Limb (tissue), 2 donors: ENCODE results near the gene PI4K2A.
A peak's percentile ranks its signal among the peaks of the same experiment; 100 is the strongest.
"Not testable (repeated sequence)": the region's sequence is repeated elsewhere in the genome, so short reads cannot be mapped to it uniquely, and the experiment has no call there.

Experiments used
- DNase-seq, 2 donors: peaks; one replicate each; pipeline ENCODE4 v3.0.0-alpha.2; 2016; ENCODE audit errors: extremely low spot score in 2 of 2

Gene PI4K2A

DNA sequence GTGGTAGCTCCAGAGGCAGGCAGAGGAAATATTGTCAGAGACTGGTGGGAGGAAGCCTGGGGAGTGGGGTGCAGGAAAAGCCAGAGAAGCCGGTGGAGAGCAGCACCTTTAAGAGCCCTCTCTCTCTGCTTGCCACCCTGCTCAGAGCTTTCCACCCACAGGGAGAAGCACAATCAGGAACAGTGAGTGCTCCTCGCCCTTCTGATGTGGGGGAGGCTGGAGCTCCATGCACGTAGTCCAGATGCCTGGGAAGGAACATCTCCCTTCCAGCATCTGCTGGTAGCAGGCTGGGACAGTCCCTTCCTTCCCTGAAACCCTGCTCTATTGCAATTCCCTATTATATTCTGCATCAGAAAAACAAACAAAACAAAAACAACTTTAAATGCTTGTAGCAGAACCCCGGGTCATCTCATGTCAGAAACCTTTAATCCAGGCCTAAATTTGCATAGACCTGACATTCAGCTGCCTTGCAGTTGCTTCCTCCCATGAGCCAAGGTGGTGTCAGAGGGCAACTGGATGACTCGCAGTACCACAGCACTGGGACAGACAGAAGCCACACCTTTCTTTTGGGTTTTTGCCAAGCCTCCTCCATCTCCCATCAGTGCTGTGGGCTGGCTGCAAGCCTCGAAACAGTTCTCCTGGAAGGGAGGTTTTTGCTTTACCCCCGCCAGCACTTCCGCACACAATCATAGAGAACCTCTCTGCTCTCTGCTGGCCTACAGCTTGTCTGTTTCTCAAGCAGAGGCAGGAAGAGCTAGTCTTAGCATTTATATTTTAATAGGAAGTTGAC, 33.5 kb downstream of the PI4K2A start:
- no peak for DNase-seq

GRCh38 chr10:97675222-97675621, 34.8 kb downstream of the PI4K2A start:
- no peak for DNase-seq

- DNase-seq = peak; percentile 40 to 54
These were observed 36.5 kb downstream of the PI4K2A start for GRCh38 chr10:97676770-97677581.

DNA sequence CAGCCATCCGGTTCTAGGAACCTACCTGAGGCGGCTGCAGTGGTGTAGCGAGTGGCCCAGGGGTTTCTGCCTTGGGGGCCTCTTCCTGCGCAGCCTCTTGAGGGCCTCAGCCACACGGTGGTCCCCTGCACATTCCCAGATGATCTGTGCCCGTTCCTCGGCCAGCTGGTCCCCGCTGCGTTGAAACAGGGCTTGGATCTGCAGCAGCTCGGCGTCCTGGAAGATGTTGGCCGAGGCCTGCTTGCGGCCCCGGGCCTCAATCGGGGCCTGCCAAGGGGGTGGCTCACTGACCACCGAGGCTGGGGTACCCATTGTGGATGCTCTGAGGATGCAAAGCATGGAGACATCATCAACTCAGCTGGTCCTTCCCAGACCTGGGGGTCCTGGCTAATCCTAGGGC, 39.1 kb downstream of the PI4K2A start:
- DNase-seq = no peak

DNA sequence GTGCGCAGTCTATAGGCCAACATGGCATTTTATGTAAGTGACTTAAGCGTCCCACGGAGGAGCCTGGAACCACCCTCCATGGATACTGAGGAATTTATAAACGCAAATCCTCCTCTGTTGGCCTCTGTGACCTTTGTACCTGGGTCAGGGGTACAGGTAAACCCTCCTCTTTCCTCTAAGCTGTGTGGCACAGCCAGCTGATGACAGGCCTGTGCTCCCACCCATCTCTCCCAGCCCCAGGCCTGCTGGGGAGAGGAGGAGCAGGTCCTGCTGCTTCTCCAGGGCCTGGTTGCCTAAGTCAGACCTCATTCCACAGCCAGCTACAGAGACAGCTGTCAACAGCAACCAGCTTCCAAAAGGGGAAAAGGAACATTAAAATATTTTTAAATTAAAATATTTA, 41.6 kb downstream of the PI4K2A start:
- DNase-seq = no peak

- DNase-seq = no peak
These were observed 43.3 kb downstream of the PI4K2A start for GRCh38 chr10:97683556-97684367.

- not testable (repeated sequence) for DNase-seq
These were observed 43.9 kb downstream of the PI4K2A start for GRCh38 chr10:97684368-97684713.

GRCh38 chr10:97684866-97685394, 44.5 kb downstream of the PI4K2A start:
- no peak for DNase-seq

DNA sequence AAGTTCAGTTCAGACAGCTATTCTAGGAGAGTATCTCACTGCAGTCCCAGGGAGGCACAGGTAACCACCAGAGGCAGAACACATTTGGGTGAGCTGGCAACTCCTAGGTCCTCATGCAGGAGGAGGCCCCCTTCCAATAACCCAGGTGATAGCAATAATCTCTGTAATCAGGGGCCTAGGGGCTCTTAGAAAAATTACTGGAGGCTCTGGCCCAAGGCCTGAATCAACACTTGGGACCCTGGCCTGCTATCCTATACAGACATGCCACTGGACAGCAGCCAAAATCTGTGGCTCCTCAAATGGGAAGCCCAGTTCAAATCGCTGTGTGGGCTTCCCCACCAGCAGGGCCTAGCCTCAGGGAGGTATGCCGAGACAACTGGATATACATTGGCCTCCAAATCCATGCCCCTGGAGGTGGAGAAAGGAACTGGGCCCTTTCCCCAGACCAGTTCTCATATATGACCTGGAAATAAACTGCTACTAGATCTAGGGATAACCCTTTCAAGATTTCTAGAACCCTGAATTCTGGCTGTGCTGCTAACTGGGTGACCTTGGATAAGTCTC, 45.0 kb downstream of the PI4K2A start:
- peak in 1 of 2 donors; percentile 39 for DNase-seq

GRCh38 chr10:97686301-97686961, 46.0 kb downstream of the PI4K2A start:
- peak in 1 of 2 donors; percentile 32 for DNase-seq

- peak; percentile 95 to 98 for DNase-seq
These were observed 46.7 kb downstream of the PI4K2A start, which contains the start of gene AVPI1 for GRCh38 chr10:97686962-97687784. TSS of gene AVPI1 (minus strand) at chr10:97687241. CDS start at chr10:97679905, 7,336 bp downstream.

- DNase-seq = no peak
These were observed 47.6 kb downstream of the PI4K2A start for GRCh38 chr10:97687785-97688781.

GRCh38 chr10:97689559-97690020, 49.1 kb downstream of the PI4K2A start:
- DNase-seq = no peak

GRCh38 chr10:97690133-97690532, 49.7 kb downstream of the PI4K2A start:
- DNase-seq = no peak

DNA sequence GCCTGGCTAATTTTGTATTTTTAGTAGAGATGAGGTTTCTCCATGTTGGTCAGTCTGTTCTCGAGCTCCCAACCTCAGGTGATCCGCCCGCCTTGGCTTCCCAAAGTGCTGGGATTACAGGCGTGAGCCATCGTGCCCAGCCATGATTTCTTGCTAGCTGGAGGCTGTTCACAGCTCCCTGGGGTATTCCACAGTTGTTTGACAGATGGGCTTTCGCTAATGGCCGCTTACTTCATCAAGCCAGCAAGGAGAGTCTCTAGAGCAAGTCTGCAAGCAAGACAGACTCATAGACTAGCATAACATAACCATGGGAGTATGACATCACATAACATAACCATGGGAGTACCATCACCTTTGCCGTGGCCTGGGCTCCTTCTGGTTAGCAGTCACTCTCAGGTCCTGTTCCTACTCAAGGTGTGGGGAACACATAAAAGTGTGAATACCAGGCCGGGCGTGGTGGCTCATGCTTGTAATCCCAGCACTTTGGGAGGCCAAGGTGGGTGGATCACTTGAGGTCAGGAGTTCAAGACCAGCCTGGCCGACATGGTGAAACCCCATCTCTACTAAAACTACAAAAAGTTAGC, 57.7 kb downstream of the PI4K2A start:
- not testable (repeated sequence) for DNase-seq

DNA sequence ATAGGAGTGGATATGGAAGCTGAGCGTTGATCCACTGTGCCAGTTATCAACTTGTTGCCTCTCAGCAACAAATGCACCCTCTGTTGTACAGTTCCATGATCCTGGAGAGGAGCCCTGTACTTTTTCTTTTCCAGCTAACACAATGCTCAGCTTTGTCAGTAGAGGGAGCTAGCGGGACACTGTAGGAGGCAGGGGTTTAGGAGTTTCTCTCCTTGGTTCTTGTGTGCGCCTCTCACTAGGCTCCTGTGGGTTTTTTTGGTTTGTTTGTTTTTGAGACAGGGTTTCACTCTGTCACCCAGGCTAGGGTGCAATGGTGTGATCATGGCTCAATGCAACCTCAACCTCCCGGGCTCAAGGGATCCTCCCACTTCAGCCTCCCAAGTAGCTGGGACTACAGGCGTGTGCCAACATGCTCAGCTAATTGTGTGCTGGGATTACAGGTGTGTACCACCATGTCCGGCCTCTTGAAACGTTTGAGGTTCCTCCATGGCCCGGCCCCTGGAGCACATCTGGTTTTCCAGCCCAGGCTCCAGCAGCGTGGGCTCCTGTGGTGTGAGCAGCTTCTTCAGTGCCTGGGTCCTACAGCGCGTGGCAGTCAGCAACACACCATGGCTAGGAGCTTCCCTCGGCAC, 61.1 kb downstream of the PI4K2A start:
- peak in 1 of 2 donors; percentile 80 for DNase-seq

DNA sequence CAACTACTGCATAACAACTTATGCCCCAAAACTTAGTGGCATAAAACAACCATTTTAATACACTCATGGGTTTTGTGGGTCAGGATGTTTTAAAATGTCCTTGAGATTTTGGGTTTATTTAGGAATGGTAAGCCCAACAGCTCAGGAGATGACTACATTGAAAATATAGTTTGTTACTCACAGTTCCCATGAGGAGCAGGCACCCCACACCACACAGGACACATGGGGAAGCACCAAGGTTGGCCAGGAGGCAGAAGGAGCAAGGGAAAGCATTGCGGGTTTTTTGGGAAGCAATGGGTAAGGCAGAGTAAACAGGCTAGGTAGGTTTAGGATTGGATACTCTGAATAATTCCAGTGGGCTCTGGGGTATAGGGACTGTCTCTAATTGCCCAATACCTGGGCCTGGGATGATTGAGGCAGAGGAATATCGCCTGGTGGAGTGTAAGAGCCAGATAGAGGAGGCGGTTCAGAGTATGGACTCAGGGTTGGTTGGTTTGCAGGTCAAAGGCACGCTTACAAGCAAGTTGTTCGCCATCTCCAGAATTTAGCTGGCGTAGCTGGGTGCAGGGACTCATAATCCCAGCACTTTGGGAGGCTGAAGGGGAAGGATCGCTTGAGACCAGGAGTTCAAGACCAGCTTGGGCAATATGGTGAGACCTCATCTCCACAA, 63.1 kb downstream of the PI4K2A start:
- no peak for DNase-seq
